Measurements from ENCODE around the gene EIF4A2. TPM values are rescaled to one million over a fixed set of nuclear protein-coding genes. Genes with fewer than 3 reads are reported as not detected.
A peak's percentile ranks its signal among the peaks of the same experiment; 100 is the strongest.

The EIF4A2 gene
- total and polyA plus RNA-seq, 9 of the 15 experiments (the other 6 are each of a cell fraction or from before 2014, with no cell fraction given) = 307 to 754 (median 435) TPM

- TF ChIP-seq RUNX1 (IDR thresholded peaks at IDR 0.05; ENCODE audit: low read depth) (0 out of 2 replicates have a peak, but pooled peaks have one; percentile 38), FUS (optimal IDR thresholded peaks at IDR 0.05; ENCODE audit: low read depth, low read length) (no peak), MEIS2 (IDR thresholded peaks at IDR 0.05; ENCODE audit: partially characterized antibody) (no peak), GABPA (tag; conservative IDR thresholded peaks at IDR 0.05; ENCODE audit: low read depth) (no peak), RBM15 (IDR thresholded peaks at IDR 0.05; ENCODE audit: insufficient read depth, low read length) (no peak), ELK3 (CRISPR knock-in tag; IDR thresholded peaks at IDR 0.05) (no peak), FOS (IDR thresholded peaks at IDR 0.05; ENCODE audit: extremely low read depth, insufficient read length) (no peak), SETDB1 (IDR thresholded peaks at IDR 0.05; ENCODE audit: low read length) (no peak), NR2C2 (CRISPR knock-in tag; IDR thresholded peaks at IDR 0.05) (no peak), NR2C2 (tag; IDR thresholded peaks at IDR 0.05) (no peak), NCOA2 (IDR thresholded peaks at IDR 0.05; ENCODE audit: partially characterized antibody in 2 of 2) (no peak), ZNF445 (CRISPR knock-in tag; IDR thresholded peaks at IDR 0.05; ENCODE audit: low read depth) (peak; percentile 57; the same call in 1 of the 2 replicates), BRD9 (IDR thresholded peaks at IDR 0.05; ENCODE audit: low read depth, partially characterized antibody) (no peak), HOXB6 (CRISPR knock-in tag; IDR thresholded peaks at IDR 0.05; ENCODE audit: borderline replicate concordance) (peak; percentile 68; the same call in 1 of the 2 replicates), COPS2 (conservative IDR thresholded peaks at IDR 0.05) (no peak), EGR1 (conservative IDR thresholded peaks at IDR 0.05) (no peak), PHF8 (IDR thresholded peaks at IDR 0.05; ENCODE audit: borderline replicate concordance, low read length) (no peak), FOXM1 (IDR thresholded peaks at IDR 0.05; ENCODE audit: low read depth) (no peak), FOXM1 (CRISPR knock-in tag; IDR thresholded peaks at IDR 0.05; ENCODE audit: low read depth) (no peak), RHOXF2B (CRISPR knock-in tag; conservative IDR thresholded peaks at IDR 0.05) (0 out of 2 replicates have a peak, but pooled peaks have one; percentile 72), BCL6 (CRISPR knock-in tag; IDR thresholded peaks at IDR 0.05) (no peak), ZNF436 (CRISPR knock-in tag; IDR thresholded peaks at IDR 0.05) (no peak)
- TF ChIP-seq, protein P1, sequence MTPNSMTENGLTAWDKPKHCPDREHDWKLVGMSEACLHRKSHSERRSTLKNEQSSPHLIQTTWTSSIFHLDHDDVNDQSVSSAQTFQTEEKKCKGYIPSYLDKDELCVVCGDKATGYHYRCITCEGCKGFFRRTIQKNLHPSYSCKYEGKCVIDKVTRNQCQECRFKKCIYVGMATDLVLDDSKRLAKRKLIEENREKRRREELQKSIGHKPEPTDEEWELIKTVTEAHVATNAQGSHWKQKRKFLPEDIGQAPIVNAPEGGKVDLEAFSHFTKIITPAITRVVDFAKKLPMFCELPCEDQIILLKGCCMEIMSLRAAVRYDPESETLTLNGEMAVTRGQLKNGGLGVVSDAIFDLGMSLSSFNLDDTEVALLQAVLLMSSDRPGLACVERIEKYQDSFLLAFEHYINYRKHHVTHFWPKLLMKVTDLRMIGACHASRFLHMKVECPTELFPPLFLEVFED (CRISPR knock-in tag; conservative IDR thresholded peaks at IDR 0.05) = peak; percentile 92
- TF ChIP-seq, protein P2, sequence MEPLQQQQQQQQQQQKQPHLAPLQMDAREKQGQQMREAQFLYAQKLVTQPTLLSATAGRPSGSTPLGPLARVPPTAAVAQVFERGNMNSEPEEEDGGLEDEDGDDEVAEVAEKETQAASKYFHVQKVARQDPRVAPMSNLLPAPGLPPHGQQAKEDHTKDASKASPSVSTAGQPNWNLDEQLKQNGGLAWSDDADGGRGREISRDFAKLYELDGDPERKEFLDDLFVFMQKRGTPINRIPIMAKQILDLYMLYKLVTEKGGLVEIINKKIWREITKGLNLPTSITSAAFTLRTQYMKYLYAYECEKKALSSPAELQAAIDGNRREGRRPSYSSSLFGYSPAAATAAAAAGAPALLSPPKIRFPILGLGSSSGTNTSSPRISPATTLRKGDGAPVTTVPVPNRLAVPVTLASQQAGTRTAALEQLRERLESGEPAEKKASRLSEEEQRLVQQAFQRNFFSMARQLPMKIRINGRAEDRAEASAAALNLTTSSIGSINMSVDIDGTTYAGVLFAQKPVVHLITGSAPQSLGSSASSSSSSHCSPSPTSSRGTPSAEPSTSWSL (CRISPR knock-in tag; IDR thresholded peaks at IDR 0.05; ENCODE audit: borderline replicate concordance) = no peak
Observed at GRCh38 chr3:186790261-186790981, 7.0 kb downstream of the EIF4A2 start (continued).

Measured in K562 (cell line).